H1 (cell line): ENCODE data around the gene C12orf42. TPM values are rescaled to one million over a fixed set of nuclear protein-coding genes. Genes with fewer than 3 reads are reported as not detected.

Experiments used
- CTCF ChIA-PET: fragments of 300-600 bp; sonication (Branson Sonifier 250); formaldehyde crosslinking; loops from one replicate; lab custom pipeline; 2021; ENCODE audit not compliant: partially characterized antibody; lab: Charles Lee
- POLR2A ChIA-PET: fragments of 300-600 bp; sonication (Branson Sonifier 250); formaldehyde crosslinking; loops from one replicate; lab custom pipeline; 2021; ENCODE audit warnings: inconsistent platforms; ENCODE audit not compliant: partially characterized antibody; lab: Charles Lee
- DNase-seq, 2 experiments: peaks; one replicate each; pipeline versions ENCODE4 v3.0.0 to v3.0.0-alpha.2; 2010 to 2022; ENCODE audit warnings: low spot score in 2 of 2, low read depth in 1 of 2, mixed read lengths in 1 of 2
- FAIRE-seq: peaks from 2 replicates; lab custom pipeline; 2011; peaks lifted over from hg19 to GRCh38; lab: Jason Lieb, UNC
- H2AFZ ChIP-seq: 2 replicates; pipeline ENCODE4 v1.8.1; 2012; ENCODE audit warnings: low read length, inconsistent platforms
- H2AK5ac ChIP-seq: 2 replicates; pipeline ENCODE4 v1.6.1; 2013; ENCODE audit warnings: low read depth, low read length
- H2BK120ac ChIP-seq: replicated peaks from 2 replicates; pipeline ENCODE3; 2013; ENCODE audit warnings: low read depth, low read length, inconsistent platforms
- H2BK12ac ChIP-seq: 2 replicates; pipeline ENCODE4 v1.6.1; 2013; ENCODE audit warnings: low read depth, low read length
- H2BK15ac ChIP-seq: 2 replicates; pipeline ENCODE4 v1.6.1; 2013; ENCODE audit warnings: low read length
- H2BK20ac ChIP-seq: 2 replicates; pipeline ENCODE4 v1.6.1; 2013; ENCODE audit warnings: low read length
- H2BK5ac ChIP-seq: 2 replicates; pipeline ENCODE4 v1.6.1; 2013; ENCODE audit warnings: low read depth, low read length
- H3K14ac ChIP-seq: 2 replicates; pipeline ENCODE4 v1.6.1; 2013; ENCODE audit warnings: inconsistent platforms; ENCODE audit not compliant: insufficient read length
- H3K18ac ChIP-seq: 2 replicates; pipeline ENCODE4 v1.6.1; 2013; ENCODE audit warnings: low read length; ENCODE audit errors: extremely low read depth
- H3K23ac ChIP-seq: 2 replicates; pipeline ENCODE4 v1.6.1; 2013; ENCODE audit warnings: inconsistent platforms; ENCODE audit not compliant: insufficient read length
- H3K23me2 ChIP-seq: 2 replicates; pipeline ENCODE4 v1.6.1; 2013; ENCODE audit warnings: low read depth, low read length
- H3K27ac ChIP-seq: 2 replicates; pipeline ENCODE4 v1.6.1; 2011; ENCODE audit warnings: low read depth, low read length, inconsistent platforms
- H3K27me3 ChIP-seq, 4 experiments: replicated peaks in 1 of 4; 1 replicate in 1 of 4; 2 replicates in 3 of 4; pipeline versions ENCODE4 v1.6.1 to v1.8.1; 2011 to 2013; ENCODE audit warnings: low read length in 3 of 4, mild to moderate bottlenecking in 3 of 4, inconsistent platforms in 2 of 4, mixed read lengths in 2 of 4, moderate library complexity in 1 of 4; ENCODE audit not compliant: control insufficient read depth in 3 of 4, insufficient read depth in 3 of 4; ENCODE audit errors: extremely low read depth in 1 of 4
- H3K36me3 ChIP-seq, 4 experiments: 2 replicates each; pipeline versions ENCODE4 v1.6.1 to v1.8.1; 2011 to 2013; ENCODE audit warnings: mild to moderate bottlenecking in 4 of 4, low read length in 3 of 4, moderate library complexity in 2 of 4, control low read depth in 1 of 4, inconsistent platforms in 1 of 4; ENCODE audit not compliant: insufficient read depth in 4 of 4, control insufficient read depth in 2 of 4
- H3K4ac ChIP-seq: replicated peaks from 2 replicates; pipeline ENCODE3; 2013; ENCODE audit warnings: low read length, low read depth, mixed read lengths, inconsistent platforms; ENCODE audit not compliant: insufficient read length
- H3K4me1 ChIP-seq, 4 experiments: replicated peaks in 1 of 4; 1 replicate in 1 of 4; 2 replicates in 3 of 4; pipeline versions ENCODE4 v1.6.1 to v1.8.1; 2011 to 2013; ENCODE audit warnings: low read length in 3 of 4, inconsistent platforms in 2 of 4, mixed read lengths in 1 of 4; ENCODE audit not compliant: insufficient read depth in 4 of 4, control insufficient read depth in 3 of 4
- H3K4me2 ChIP-seq, 2 experiments: 2 replicates each; pipeline versions ENCODE4 v1.6.1 to v1.8.1; 2011 to 2013; ENCODE audit warnings: low read depth in 2 of 2, low read length in 2 of 2, control low read depth in 1 of 2, inconsistent platforms in 1 of 2, mild to moderate bottlenecking in 1 of 2; ENCODE audit not compliant: insufficient read depth in 1 of 2
- H3K4me3 ChIP-seq, 4 experiments: fragments of 200-600, 300-600 bp in 1 of 4; sonication (generic), shearing (Covaris generic), sonication (Bioruptor Twin) in 1 of 4; 2 replicates each; pipeline versions ENCODE4 v1.5.1 to v1.8.1; 2011 to 2016; ENCODE audit warnings: low read length in 4 of 4, low read depth in 3 of 4, control low read depth in 2 of 4, inconsistent platforms in 2 of 4, mild to moderate bottlenecking in 2 of 4, mixed read lengths in 1 of 4, moderate library complexity in 1 of 4; ENCODE audit not compliant: insufficient read depth in 2 of 4; ENCODE audit errors: extremely low read depth in 1 of 4
- H3K56ac ChIP-seq: replicated peaks from 2 replicates; pipeline ENCODE3; 2013; ENCODE audit warnings: low read depth, mild to moderate bottlenecking, mixed read lengths, low read length, inconsistent platforms; ENCODE audit not compliant: insufficient read length
- H3K79me1 ChIP-seq: 2 replicates; pipeline ENCODE4 v1.6.1; 2013; ENCODE audit warnings: low read depth, low read length, control low read depth
- H3K79me2 ChIP-seq, 2 experiments: 2 replicates each; pipeline versions ENCODE4 v1.6.1 to v1.8.1; 2012 to 2013; ENCODE audit warnings: low read length in 2 of 2, mild to moderate bottlenecking in 2 of 2, inconsistent platforms in 1 of 2; ENCODE audit not compliant: insufficient read depth in 2 of 2, control insufficient read depth in 1 of 2
- H3K9ac ChIP-seq, 4 experiments: replicated peaks in 1 of 4; 1 replicate in 1 of 4; 2 replicates in 3 of 4; pipeline versions ENCODE4 v1.6.1 to v1.8.1; 2011 to 2013; ENCODE audit warnings: low read depth in 3 of 4, low read length in 3 of 4, control low read depth in 2 of 4, mild to moderate bottlenecking in 2 of 4, moderate library complexity in 2 of 4, inconsistent platforms in 1 of 4; ENCODE audit errors: extremely low read depth in 1 of 4
- H3K9me3 ChIP-seq, 2 experiments: 2 replicates each; pipeline versions ENCODE4 v1.6.1 to v1.8.1; 2012 to 2013; ENCODE audit warnings: mild to moderate bottlenecking in 2 of 2, moderate library complexity in 2 of 2, control low read depth in 1 of 2, inconsistent platforms in 1 of 2, low read depth in 1 of 2, low read length in 1 of 2, mixed read lengths in 1 of 2; ENCODE audit not compliant: insufficient read depth in 2 of 2
- H4K20me1 ChIP-seq, 2 experiments: replicated peaks in 1 of 2; 2 replicates each; pipeline versions ENCODE3 to v1.8.1; 2011 to 2013; ENCODE audit warnings: inconsistent platforms in 2 of 2, low read length in 2 of 2, mild to moderate bottlenecking in 1 of 2; ENCODE audit not compliant: insufficient read depth in 2 of 2, control insufficient read depth in 1 of 2
- H4K5ac ChIP-seq: 2 replicates; pipeline ENCODE4 v1.6.1; 2013; ENCODE audit warnings: low read length, low read depth, mixed read lengths, inconsistent platforms; ENCODE audit not compliant: insufficient read length
- H4K8ac ChIP-seq: 2 replicates; pipeline ENCODE4 v1.8.0; 2013; ENCODE audit warnings: mild to moderate bottlenecking, moderate library complexity, low read length, inconsistent platforms; ENCODE audit not compliant: insufficient read depth; ENCODE audit errors: extremely low read depth
- H4K91ac ChIP-seq: replicated peaks from 2 replicates; pipeline ENCODE3; 2013; ENCODE audit warnings: low read length, mixed read lengths, inconsistent platforms; ENCODE audit not compliant: insufficient read length
- GABPA ChIP-seq: IDR thresholded peaks from 2 replicates; pipeline ENCODE4 v1.6.1; 2011; ENCODE audit warnings: mild to moderate bottlenecking, low read length, moderate library complexity, borderline replicate concordance; ENCODE audit not compliant: insufficient read depth
- GTF2F1 ChIP-seq: IDR thresholded peaks from 2 replicates; pipeline ENCODE4 v1.6.1; 2012; ENCODE audit warnings: low read depth, low read length, improper control_type of control experiment, borderline replicate concordance
- SP4 ChIP-seq: IDR thresholded peaks from 2 replicates; pipeline ENCODE4 v1.6.1; 2012; ENCODE audit warnings: low read length, inconsistent platforms
- ZNF274 ChIP-seq: IDR thresholded peaks from 2 replicates; pipeline ENCODE4 v1.7.0; 2012; ENCODE audit warnings: low read length, borderline replicate concordance; ENCODE audit errors: extremely low read depth
- WGBS, 2 experiments: shearing (Covaris generic) in 1 of 2; methylation state at CpG; one replicate each; pipeline versions ENCODE4 v1.1.6 to v1.1.7; 2013 to 2015; ENCODE audit warnings: low lambda C conversion rate in 2 of 2, mixed read lengths in 2 of 2, inconsistent platforms in 1 of 2, low coverage in 1 of 2, missing lambda C conversion rate in 1 of 2; ENCODE audit not compliant: insufficient replicate concordance in 2 of 2, insufficient coverage in 1 of 2, insufficient read length in 1 of 2; ENCODE audit errors: extremely low coverage in 1 of 2, missing lambda C conversion rate in 1 of 2; 5-methylcytosine and 5-hydroxymethylcytosine counted together
- polyA plus RNA-seq, 7 experiments: library from polyadenylated mRNA; depleted of rRNA in 3 of 7; stranded (reverse) in 5 of 7; unstranded in 2 of 7; fragments of >200 nt in 5 of 7; fragments of 200-250 nt in 2 of 7; gene quantifications; 1 replicate in 5 of 7; 2 replicates in 1 of 7; 4 replicates in 1 of 7; pipeline versions ENCODE4 v1.2.1 to v1.2.3, GENCODE V29; 2011 to 2013; ENCODE audit warnings: missing spikeins in 2 of 7, mixed read lengths in 2 of 7
- total RNA-seq: library from RNA; stranded (reverse); fragmentation: NEBNext Ultra II Directional; extraction: Animal tissue kit (Norgen Biotek cat#: 25700); gene quantifications from 2 replicates; pipeline ENCODE4 v1.2.1, GENCODE V29; 2021

The C12orf42 gene
- total and polyA plus RNA-seq, 2 of the 8 experiments (the other 6 are each of a cell fraction or from before 2014, with no cell fraction given), result 0.05 TPM; not detected in 1

- Histone ChIP-seq H3K4ac (no peak overlapping the region), H3K79me1 (no peaks in the 10 kb centered on the region), H3K18ac (no peak overlapping the region), H3K23ac (no peak overlapping the region), H3K23me2 (peaks cover 7% of the 10 kb centered on the region; the same call in 1 of the 2 replicates), H3K79me2 (no peaks in the 10 kb centered on the region), H3K27me3 (peaks cover 0 to 4% (median 0%) of the 10 kb centered on the region in 4 experiments; a peak in 1 of 7 replicates), H3K9me3 (no peaks in the 10 kb centered on the region), H3K27ac (no peak overlapping the region), H2AK5ac (no peak overlapping the region), H2BK5ac (no peak overlapping the region), H2BK20ac (no peak overlapping the region), H3K4me2 (no peak overlapping the region), H2BK120ac (no peak overlapping the region), H3K36me3 (no peaks in the 10 kb centered on the region), H2BK15ac (no peak overlapping the region), H4K20me1 (no peaks in the 10 kb centered on the region), H4K8ac (no peak overlapping the region), H2BK12ac (peak overlapping the region; percentile 22; the same call in 1 of the 2 replicates), H3K9ac (no peak overlapping the region), H4K5ac (no peak overlapping the region), H3K14ac (no peak overlapping the region), H3K56ac (no peak overlapping the region), H4K91ac (no peak overlapping the region), H2AFZ (no peak overlapping the region), H3K4me1 (peaks cover 2 to 12% (median 3%) of the 10 kb centered on the region in 4 experiments), H3K4me3 (no peak overlapping the region)
- CTCF ChIA-PET, result interaction anchor here (0.7 to 2.8 kb wide), 5 partner anchors 10 to 637 kb away, joined by 3 to 11 read pairs (median 5); no protein-coding TSS in a partner anchor
- FAIRE-seq, result no peak
- POLR2A ChIA-PET, result no interaction called here
- no peak for DNase-seq
- WGBS, 2 experiments, result 91% methylated on average over 4 of the region's 4 CpGs; no CpG with 5 or more reads in 1 of the 2 experiments
- TF ChIP-seq GTF2F1 (no peak), GABPA (no peak), SP4 (no peak), ZNF274 (no peak)
These were observed 2.6 kb downstream of the C12orf42 start for GRCh38 chr12:103493199-103493598.
